ENCODE measurements around the gene SORL1-AS1.

Gene SORL1-AS1

DNA sequence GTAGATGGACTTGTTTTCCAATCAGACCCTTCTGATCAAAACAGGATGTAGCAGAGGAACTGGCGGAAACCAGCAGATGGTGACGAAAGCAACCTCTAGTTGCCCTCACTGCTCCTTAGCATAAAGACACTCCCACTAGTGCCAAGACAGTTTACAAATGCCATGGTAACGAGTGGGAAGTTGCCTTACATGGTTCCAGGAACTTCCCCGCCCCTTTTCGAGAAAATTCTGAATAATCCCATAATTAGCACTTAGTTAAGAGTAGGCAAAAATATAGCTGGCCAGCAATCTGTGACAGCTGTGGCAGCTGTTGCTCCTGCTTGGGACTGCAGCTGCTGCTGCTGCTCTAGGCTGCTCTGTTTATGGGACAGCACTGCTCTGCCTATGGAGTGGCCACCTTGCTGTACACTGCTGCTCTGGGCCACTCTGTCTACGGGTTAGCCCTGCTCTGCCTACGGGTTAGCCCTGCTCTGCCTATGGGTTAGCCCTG lies 34.1 kb downstream of the SORL1-AS1 start:
- ATAC-seq = peak; percentile 10
- in situ Hi-C loops (cut with MboI) = no loop called here
- ChIA-PET SMC1A (ENCODE audit: uncharacterized antibody, unreplicated experiment) (interaction anchor here (0.8 to 10.5 kb wide), 10 partner anchors 9 to 82 kb away, joined by 3 to 103 read pairs (median 8); no protein-coding TSS in a partner anchor), RAD21 (ENCODE audit: unreplicated experiment) (interaction anchor here (0.8 to 1.5 kb wide), 5 partner anchors 26 to 99 kb away, joined by 3 to 4 read pairs (median 3); no protein-coding TSS in a partner anchor), CTCF (interaction anchor here (0.5 to 1.9 kb wide), 11 partner anchors 9 to 173 kb away, joined by 3 to 6 read pairs (median 3); no protein-coding TSS in a partner anchor), POLR2A (interaction anchor here (0.9 to 2.4 kb wide), 10 partner anchors 9 to 49 kb away, joined by 3 to 8 read pairs (median 4); partner anchors contain the start of gene SORL1-AS1)
- no TSS peak for BruUV-seq (replicated peaks)
- Histone ChIP-seq H3K4me3 (no peak overlapping the region), H3K9me3 (replicated peaks; ENCODE audit: control insufficient read depth, insufficient read depth, low read length) (no peaks in the 10 kb centered on the region), H3K27me3 (replicated peaks in 1 of 2; ENCODE audit: control insufficient read depth in 2 of 2, insufficient read depth in 2 of 2, low read length in 1 of 2) (no peaks in the 10 kb centered on the region), H4K20me1 (ENCODE audit: control insufficient read depth, insufficient read depth) (no peaks in the 10 kb centered on the region), H3K79me2 (ENCODE audit: control insufficient read depth, insufficient read depth, low read length) (no peaks in the 10 kb centered on the region), H3K36me3 (ENCODE audit: control insufficient read depth in 2 of 2, insufficient read depth in 2 of 2, low read length in 1 of 2) (no peaks in the 10 kb centered on the region), H3K9ac (ENCODE audit: control insufficient read depth, insufficient read depth, low read length) (no peak overlapping the region), H3K27ac (ENCODE audit: control insufficient read depth, insufficient read depth) (peak overlapping the region; percentile 40; the same call in 1 of the 2 replicates), H2AFZ (ENCODE audit: control insufficient read depth, low read depth, low read length) (peak overlapping the region; percentile 59), H3K4me2 (ENCODE audit: control insufficient read depth, insufficient read depth) (peak overlapping the region; percentile 7; the same call in 1 of the 2 replicates), H3K4me1 (ENCODE audit: control insufficient read depth, insufficient read depth, low read length) (peaks cover 56% of the 10 kb centered on the region)
- FAIRE-seq = no peak
- intact Hi-C loops (cut with micrococcal nuclease; ENCODE audit: unreplicated experiment) = loop anchor here (5.0 kb wide), 1 partner anchor 34 kb away; the partner anchor contains the start of genes SORL1 and SORL1-AS1
- TF ChIP-seq CREM (IDR thresholded peaks at IDR 0.05; ENCODE audit: low read depth) (0 out of 2 replicates have a peak, but pooled peaks have one; percentile 53), SRF (IDR thresholded peaks at IDR 0.05; ENCODE audit: low read depth in 2 of 2, low read length in 2 of 2) (peak; percentile 90 to 96), GABPA (IDR thresholded peaks at IDR 0.05; ENCODE audit: low read depth) (peak; percentile 72), TARDBP (IDR thresholded peaks at IDR 0.05; ENCODE audit: borderline replicate concordance) (no peak), ZNF274 (IDR thresholded peaks at IDR 0.05; ENCODE audit: insufficient read depth, insufficient read length) (no peak), POLR2A (IDR thresholded peaks at IDR 0.05; ENCODE audit: low read depth, low read length) (0 out of 2 replicates have a peak, but pooled peaks have one; percentile 36), ELK1 (IDR thresholded peaks at IDR 0.05; ENCODE audit: low read depth, low read length) (peak; percentile 39; the same call in 1 of the 2 replicates), NFXL1 (IDR thresholded peaks at IDR 0.05; ENCODE audit: borderline replicate concordance) (no peak), CREB1 (IDR thresholded peaks at IDR 0.05; ENCODE audit: low read depth) (peak; percentile 83), JUND (IDR thresholded peaks at IDR 0.05; ENCODE audit: low read depth, low read length) (no peak), ATF7 (IDR thresholded peaks at IDR 0.05; ENCODE audit: low read depth) (no peak), MEF2B (IDR thresholded peaks at IDR 0.05; ENCODE audit: partially characterized antibody, poor library complexity, severe bottlenecking) (no peak), GATAD2B (conservative IDR thresholded peaks at IDR 0.05; ENCODE audit: low read depth) (no peak), TCF12 (IDR thresholded peaks at IDR 0.05; ENCODE audit: low read depth, low read length) (peak; percentile 73; the same call in 1 of the 2 replicates), MYC (IDR thresholded peaks at IDR 0.05; ENCODE audit: insufficient read depth, insufficient read length, insufficient replicate concordance, low read length, severe bottlenecking) (no peak), ZNF24 (IDR thresholded peaks at IDR 0.05) (no peak), SREBF2 (IDR thresholded peaks at IDR 0.05; ENCODE audit: low read length) (no peak), ZBTB33 (IDR thresholded peaks at IDR 0.05) (no peak), ZZZ3 (IDR thresholded peaks at IDR 0.05; ENCODE audit: control insufficient read depth, insufficient read length, low read depth) (no peak)
- WGBS (ENCODE audit: insufficient coverage, insufficient replicate concordance, low lambda C conversion rate, missing lambda C conversion rate) = 35% methylated on average over 7 of the region's 7 CpGs
- no peak for DNase-seq (ENCODE audit: low read depth, low spot score)
